ENCODE data around the gene GSX1.
"Not testable (repeated sequence)": the region's sequence is repeated elsewhere in the genome, so short reads cannot be mapped to it uniquely, and the experiment has no call there.

Gene GSX1
- 0 reads per million in 3 experiments for total RNA-seq

- DNase-seq: peak; percentile 26
Observed at GRCh38 chr13:27792393-27793218, at the start of gene GSX1. TSS of gene GSX1 (plus strand) at chr13:27792483. CDS start at chr13:27792691, 208 bp downstream.

GRCh38 chr13:27744801-27745200, 47.5 kb upstream of the GSX1 start:
- no peak for DNase-seq

GRCh38 chr13:27745301-27745700, 47.0 kb upstream of the GSX1 start:
- DNase-seq: no peak

- not testable (repeated sequence) for DNase-seq
Observed at GRCh38 chr13:27748143-27748542, 44.1 kb upstream of the GSX1 start.

- no peak for DNase-seq
Observed at GRCh38 chr13:27751953-27752532, 40.2 kb upstream of the GSX1 start.

- no peak for DNase-seq
Observed at GRCh38 chr13:27765650-27766049, 26.6 kb upstream of the GSX1 start.

- no peak for DNase-seq
Observed at GRCh38 chr13:27770809-27771208, 21.5 kb upstream of the GSX1 start.

GRCh38 chr13:27772651-27773425, 19.4 kb upstream of the GSX1 start:
- DNase-seq: no peak

GRCh38 chr13:27774169-27774568, 18.1 kb upstream of the GSX1 start:
- no peak for DNase-seq

- DNase-seq: no peak
Observed at GRCh38 chr13:27774651-27775050, 17.6 kb upstream of the GSX1 start.

- no peak for DNase-seq
Observed at GRCh38 chr13:27775943-27776342, 16.3 kb upstream of the GSX1 start.

- DNase-seq: no peak
Observed at GRCh38 chr13:27782151-27782550, 10.1 kb upstream of the GSX1 start.

GRCh38 chr13:27783111-27783510, 9.2 kb upstream of the GSX1 start:
- no peak for DNase-seq

GRCh38 chr13:27788271-27788670, 4.0 kb upstream of the GSX1 start:
- no peak for DNase-seq

GRCh38 chr13:27789153-27789494, 3.2 kb upstream of the GSX1 start:
- DNase-seq: peak; percentile 7

- no peak for DNase-seq
Observed at GRCh38 chr13:27789495-27790303, 2.6 kb upstream of the GSX1 start.

GRCh38 chr13:27790523-27790922, 1.8 kb upstream of the GSX1 start:
- no peak for DNase-seq

GRCh38 chr13:27791146-27791900, 960 bp upstream of the GSX1 start:
- DNase-seq: no peak

GRCh38 chr13:27791901-27792392, 336 bp upstream of the GSX1 start:
- DNase-seq: no peak

GRCh38 chr13:27793507-27794367, 1.5 kb downstream of the GSX1 start:
- DNase-seq: no peak

GRCh38 chr13:27794368-27794691, 2.0 kb downstream of the GSX1 start:
- DNase-seq: no peak
